CD4-positive, alpha-beta T cell treated with Interleukin-6 at 100 ng/mL for 8 hours (primary cell): Measurements from ENCODE around the gene PARD3.
"Not testable (repeated sequence)": the region's sequence is repeated elsewhere in the genome, so short reads cannot be mapped to it uniquely, and the experiment has no call there.

Source experiments
- DNase-seq: peaks from one replicate; pipeline ENCODE4 v3.0.0-alpha.2; 2020; ENCODE audit warnings: mixed read lengths, low spot score

Gene PARD3

GRCh38 chr10:34797155-34797554 lies 17.9 kb downstream of the PARD3 start:
- no peak for DNase-seq

DNA sequence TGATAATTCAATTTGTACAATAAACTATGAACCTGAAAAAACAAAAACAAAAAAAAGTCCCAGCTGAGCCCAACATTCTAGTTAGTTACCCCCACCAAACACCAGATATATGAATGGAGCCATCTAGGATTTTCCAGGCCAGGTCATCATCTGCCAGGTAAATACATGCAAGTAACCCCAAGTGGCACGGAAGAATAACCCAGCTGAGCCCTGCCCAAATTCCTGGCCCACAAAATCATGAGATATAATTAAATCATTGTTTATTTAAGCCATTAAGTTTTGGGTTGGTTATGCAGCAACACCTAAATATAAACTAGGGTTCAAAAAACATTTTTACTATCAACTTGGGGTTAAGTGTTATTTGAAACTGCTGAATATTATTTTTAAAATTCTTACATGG lies 19.0 kb downstream of the PARD3 start:
- DNase-seq, result no peak

GRCh38 chr10:34795334-34795733 lies 19.8 kb downstream of the PARD3 start:
- DNase-seq, result no peak

GRCh38 chr10:34794835-34795234 lies 20.3 kb downstream of the PARD3 start:
- DNase-seq, result no peak

DNA sequence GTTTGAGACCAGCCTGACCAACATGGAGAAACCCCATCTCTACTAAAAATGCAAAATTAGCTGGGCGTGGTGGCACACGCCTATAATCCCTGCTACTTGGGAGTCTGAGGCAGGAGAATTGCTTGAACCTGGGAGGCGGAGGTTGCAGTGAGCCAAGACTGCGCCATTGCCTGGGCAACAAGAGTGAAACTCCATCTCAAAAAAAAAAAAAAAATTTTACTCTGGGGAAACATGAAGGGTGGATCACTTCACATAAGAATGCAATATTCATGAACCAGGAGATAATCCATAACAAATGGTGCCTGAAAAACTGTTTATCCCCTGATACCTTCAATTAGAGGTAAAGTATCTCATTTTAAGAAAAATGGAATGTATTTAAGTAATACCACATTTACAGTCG lies 21.5 kb downstream of the PARD3 start:
- DNase-seq, result not testable (repeated sequence)

- no peak for DNase-seq
Measured at GRCh38 chr10:34792881-34793280, 22.2 kb downstream of the PARD3 start.

DNA sequence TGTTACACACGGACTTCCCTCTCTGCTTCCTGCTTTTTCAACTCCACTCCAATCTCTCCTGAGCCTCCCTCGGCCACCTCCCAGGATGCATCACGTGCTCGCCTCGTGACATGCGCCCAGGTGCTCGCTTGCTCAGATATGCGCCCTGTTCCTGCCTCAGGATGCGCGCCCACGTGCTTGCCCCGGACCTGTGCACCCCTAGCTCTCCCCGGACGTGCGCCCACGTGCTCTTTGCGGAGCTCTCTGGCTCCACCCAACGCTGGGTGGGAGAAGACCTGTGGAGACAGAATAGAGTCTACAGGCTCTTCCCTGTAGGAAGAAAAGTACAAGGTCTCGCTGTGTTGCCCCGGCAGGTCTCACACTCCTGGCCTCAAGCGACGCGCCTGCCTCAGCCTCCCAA lies 23.1 kb downstream of the PARD3 start:
- no peak for DNase-seq

DNA sequence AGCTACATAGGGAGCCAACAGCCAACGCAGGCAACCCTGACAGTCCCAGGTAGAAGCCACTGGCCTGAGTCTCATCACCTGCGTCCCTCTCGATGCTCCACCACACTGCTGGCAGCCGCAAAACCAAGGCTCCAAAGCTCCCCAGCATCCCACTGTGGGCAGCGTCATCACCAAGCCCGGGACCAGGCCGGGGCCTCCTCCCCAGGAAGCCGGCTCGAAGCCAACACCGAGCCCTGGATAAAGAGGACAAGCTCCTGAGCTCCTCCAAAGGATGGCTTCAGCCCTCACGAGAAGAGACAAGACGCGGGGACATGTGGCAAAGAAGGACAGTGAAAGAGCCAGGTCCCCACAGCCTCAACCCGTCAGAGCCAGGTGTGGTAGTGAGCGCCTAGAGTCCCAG lies 23.9 kb downstream of the PARD3 start:
- DNase-seq, result no peak

DNA sequence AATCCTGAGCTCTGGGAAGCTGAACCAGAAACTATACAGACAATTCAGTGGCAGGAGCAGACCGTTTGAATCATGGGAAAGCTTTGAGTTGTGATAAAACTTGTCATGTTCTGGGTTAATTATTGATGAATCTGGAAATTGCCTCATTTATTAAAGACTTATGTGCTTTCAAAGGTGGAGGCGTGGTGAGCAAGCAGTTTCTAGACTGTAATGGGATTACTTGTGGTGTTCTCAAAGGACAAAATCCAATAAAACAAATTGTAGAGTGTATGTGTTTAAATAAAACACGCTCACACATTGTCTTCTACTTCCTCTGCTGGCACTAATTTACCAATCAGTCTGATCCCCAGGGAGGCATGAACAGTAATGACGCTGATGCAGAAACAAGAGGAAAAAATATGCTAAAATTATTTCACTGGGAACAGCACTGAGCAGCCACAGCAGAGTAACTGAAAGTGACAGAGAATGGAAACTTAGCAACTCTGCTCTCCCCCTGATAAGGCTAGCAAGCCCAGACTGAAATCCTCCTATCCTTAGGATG lies 25.1 kb downstream of the PARD3 start:
- no peak for DNase-seq

GRCh38 chr10:34786464-34786863 lies 28.6 kb downstream of the PARD3 start:
- no peak for DNase-seq

- DNase-seq, result no peak
Measured at GRCh38 chr10:34781711-34782110, 33.4 kb downstream of the PARD3 start.

- DNase-seq, result no peak
Measured at GRCh38 chr10:34780818-34781380, 34.2 kb downstream of the PARD3 start.

DNA sequence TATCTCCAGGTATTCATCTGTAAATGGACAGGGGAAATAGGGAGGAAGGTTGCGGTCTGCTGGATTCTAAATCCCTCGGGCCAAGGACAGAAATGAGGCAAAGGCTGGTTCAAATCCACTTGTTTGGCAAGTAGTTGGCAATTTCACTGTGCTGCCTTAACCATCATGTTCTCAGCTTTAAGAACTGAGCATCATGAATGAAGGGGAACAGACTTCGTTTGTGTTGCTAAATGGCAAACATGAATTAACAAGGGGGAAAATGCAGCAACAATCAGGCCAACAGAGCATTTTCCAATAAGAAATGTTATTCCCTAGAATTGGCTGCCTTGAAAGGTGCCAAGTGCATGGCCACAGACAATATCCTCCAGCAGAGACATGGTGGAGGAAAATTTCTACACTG lies 36.9 kb downstream of the PARD3 start:
- no peak for DNase-seq

DNA sequence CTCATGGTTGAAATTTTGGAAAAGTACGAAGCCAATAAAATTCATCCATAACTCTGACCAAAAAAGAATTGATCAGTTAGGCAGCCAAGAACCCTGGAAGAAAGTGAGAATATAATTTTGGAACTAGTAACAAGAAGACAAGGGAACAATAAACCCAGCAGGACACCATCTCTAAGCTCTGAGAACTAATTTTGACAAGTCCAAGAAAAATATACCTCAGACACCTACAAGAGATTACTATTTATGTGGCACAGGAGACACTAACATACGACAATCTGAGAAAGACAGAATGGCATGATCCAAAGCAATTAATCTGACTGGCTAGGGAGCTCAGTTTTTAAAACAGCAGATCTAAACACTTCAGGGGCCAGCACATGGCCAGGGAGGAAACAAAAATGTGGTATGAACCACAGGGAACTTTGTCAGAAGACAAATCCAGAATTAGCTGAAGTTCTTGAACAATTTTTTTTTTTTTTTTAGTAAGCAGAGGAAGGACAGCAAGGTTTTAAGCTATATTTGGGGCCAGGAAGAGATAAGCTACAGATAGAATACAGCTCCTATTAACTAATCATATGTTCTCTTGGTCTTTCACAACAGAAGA lies 38.9 kb downstream of the PARD3 start:
- no peak for DNase-seq

- no peak for DNase-seq
Measured at GRCh38 chr10:34775044-34775637, 40.0 kb downstream of the PARD3 start.

DNA sequence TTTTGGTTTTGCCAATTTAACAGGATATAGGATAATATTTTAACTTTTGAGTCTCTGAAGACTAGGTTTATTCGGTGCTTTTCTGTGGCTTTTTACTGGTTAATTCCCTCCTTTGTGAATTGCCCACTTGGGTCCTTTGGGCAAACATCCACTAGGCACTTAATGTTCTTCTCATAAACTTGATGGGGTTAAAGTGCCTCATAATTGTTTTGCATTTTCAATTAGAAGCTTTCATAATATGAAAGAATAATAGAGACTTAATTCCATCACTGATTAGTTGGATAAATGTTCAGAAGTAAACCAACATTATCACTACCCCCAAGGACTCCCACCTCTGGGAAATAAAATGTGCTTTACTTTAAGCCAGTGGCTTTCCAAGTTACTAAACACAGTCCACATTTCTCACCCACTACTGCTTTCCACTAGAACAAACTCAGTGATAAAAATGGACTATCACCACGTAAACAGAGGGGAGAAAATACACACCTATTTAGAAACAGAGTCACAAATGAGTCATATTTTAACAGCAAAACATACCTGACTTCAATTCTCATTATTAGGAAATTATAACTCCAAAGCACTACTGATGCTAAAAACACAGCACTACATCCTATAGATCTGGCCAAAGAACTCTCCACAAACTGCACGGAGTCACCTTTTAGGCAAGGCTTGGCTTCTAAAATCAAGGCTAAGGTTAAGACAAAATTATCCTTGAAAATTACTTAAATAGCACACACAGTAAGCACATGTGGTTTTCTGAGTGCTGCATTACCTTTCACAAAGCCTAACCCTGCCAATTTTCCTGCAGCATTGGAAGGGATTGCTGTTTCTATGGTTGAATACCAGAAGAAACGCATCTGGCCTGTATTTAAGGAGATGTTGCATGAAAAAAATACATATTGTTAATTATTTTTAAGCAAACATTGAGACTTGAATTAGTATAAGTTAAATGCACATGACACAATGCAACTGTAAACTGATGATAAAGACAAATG lies 41.2 kb downstream of the PARD3 start:
- no peak for DNase-seq

DNA sequence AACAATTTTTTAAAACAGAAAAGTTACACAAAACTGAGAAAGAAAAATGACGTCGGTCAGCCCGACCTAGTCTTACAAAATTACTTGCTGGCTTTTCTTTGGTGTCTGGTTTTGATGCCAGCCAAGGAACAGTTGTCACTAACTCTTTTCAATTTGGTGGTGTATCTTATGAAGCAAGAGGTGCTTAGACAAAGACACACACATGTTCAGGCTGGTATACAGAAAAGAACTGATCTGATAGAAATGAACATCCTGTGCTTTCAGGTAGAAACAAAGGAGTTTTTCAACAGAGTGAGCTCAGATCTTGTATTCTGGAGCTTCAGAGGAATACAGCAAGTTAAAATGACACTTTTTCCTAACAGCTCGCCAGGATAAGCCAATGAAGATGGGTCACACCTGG lies 43.6 kb downstream of the PARD3 start:
- no peak for DNase-seq

DNA sequence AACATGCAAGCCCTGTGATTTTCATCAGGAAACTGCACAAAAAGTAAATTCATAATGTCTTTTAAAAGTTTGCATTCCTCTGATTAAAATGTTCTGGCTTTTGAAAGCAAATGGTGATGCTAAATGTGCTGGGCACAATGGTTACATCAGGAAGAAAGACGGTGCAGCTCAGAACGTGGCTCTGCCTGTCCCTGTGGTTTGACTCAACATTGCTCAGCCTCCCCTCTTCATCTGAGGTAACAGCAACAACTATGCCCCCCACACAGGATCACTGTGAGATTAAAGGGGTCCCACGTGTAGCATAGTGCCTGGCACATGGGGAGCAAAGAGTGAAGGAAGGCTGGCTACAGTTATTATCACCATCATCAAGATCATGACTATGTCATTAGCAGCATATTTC lies 44.0 kb downstream of the PARD3 start:
- DNase-seq, result no peak

DNA sequence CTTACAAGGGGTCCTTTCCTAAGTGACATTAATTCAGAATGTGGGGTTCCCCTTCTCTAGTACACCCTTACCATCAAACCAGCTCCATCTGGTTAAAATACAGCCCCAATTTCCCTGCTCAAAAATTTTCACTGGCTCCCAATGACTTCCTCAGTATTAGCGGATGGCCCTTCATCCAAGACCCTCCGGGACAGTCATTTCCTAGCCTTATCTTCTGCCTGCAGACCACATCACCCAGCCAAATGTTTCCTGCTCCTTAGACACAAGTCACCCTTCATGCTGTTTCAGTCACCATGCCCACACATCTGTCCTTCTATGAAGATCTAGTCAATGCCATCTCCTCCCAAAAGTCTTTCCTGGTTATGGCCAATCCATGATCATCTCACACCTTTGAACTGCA lies 45.2 kb downstream of the PARD3 start:
- no peak for DNase-seq

DNA sequence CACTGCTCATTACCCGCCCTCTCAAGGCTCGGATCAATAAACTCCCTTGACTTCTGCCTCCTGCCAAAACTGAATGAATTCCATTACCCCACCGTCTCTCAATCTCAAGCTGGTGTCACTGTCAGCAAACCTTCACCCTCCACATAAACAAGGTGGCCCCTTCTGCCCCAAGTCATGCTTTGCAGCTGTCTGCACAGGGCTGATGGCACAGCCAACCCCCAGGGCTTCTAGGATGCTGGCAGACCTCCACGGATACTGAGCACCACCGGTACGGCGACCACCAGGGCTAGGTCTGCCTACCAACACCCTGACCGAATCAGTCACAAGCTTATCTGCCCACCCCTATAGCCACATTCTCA lies 46.1 kb downstream of the PARD3 start:
- DNase-seq, result no peak

- no peak for DNase-seq
Measured at GRCh38 chr10:34768261-34768971, 46.7 kb downstream of the PARD3 start.
